Activated T-cell treated with anti-CD3 and anti-CD28 coated beads, Interleukin-2, amount 50 U/mL, for 72 hours (primary cell): Measurements from ENCODE around the gene RIC8B. TPM values are rescaled to one million over a fixed set of nuclear protein-coding genes. Genes with fewer than 3 reads are reported as not detected.
A peak's percentile ranks its signal among the peaks of the same experiment; 100 is the strongest.
"Not testable (repeated sequence)": the region's sequence is repeated elsewhere in the genome, so short reads cannot be mapped to it uniquely, and the experiment has no call there.

Experiments used
- ATAC-seq, 2 donors: fragments of 150-1000 bp; cut with Tn5 transposase; replicated peaks in 1 of 2; 2 replicates each; pipeline ENCODE4 v1.10.0; 2021; ENCODE audit warnings: moderate library complexity in 2 of 2, mild to moderate bottlenecking in 1 of 2
- DNase-seq, 2 donors: peaks; one replicate each; pipeline ENCODE4 v3.0.0; 2021 to 2022; ENCODE audit warnings: mixed read lengths in 1 of 2
- H3K27ac Mint-ChIP-seq: one replicate; pipeline ENCODE4 v1.8.0; 2022; ENCODE audit warnings: mild to moderate bottlenecking, moderate library complexity, mixed read lengths
- H3K27me3 Mint-ChIP-seq: one replicate; pipeline ENCODE4 v1.8.0; 2022; ENCODE audit warnings: low read depth, mixed read lengths
- H3K36me3 Mint-ChIP-seq, 2 donors: one replicate each; pipeline ENCODE4 v1.8.0; 2022; ENCODE audit warnings: mixed read lengths in 2 of 2, mild to moderate bottlenecking in 1 of 2; ENCODE audit not compliant: insufficient read depth in 2 of 2
- H3K4me1 Mint-ChIP-seq: one replicate; pipeline ENCODE4 v1.8.0; 2022; ENCODE audit warnings: low read depth, mixed read lengths
- H3K4me3 Mint-ChIP-seq, 2 donors: one replicate each; pipeline ENCODE4 v1.8.0; 2022; ENCODE audit warnings: mild to moderate bottlenecking in 2 of 2, mixed read lengths in 2 of 2, moderate library complexity in 2 of 2
- H3K9me3 Mint-ChIP-seq, 2 donors: one replicate each; pipeline ENCODE4 v1.8.0; 2022; ENCODE audit warnings: mixed read lengths in 2 of 2
- total RNA-seq, 2 donors: library from RNA; stranded (reverse); gene quantifications; one replicate each; pipeline ENCODE4 v1.2.3, GENCODE V29; 2022

RIC8B gene
- total RNA-seq, result 10 to 100 TPM; 11.8 to 15.2 TPM

GRCh38 chr12:106774005-106774807 lies at the start of gene RIC8B:
Gene RIC8B, plus strand, starts transcription at chr12:106774682. Its CDS starts 64 bp downstream, at chr12:106774746.
- Mint-ChIP-seq H3K27ac (peak within 1 kb of the TSS; percentile 93), H3K9me3 (no peaks in the 10 kb centered on the region), H3K4me1 (peaks cover 27% of the 10 kb centered on the region), H3K36me3 (peaks cover 3 to 8% of the 10 kb centered on the region in 2 donors), H3K4me3 (peak within 1 kb of the TSS; percentile 95 to 99), H3K27me3 (no peaks in the 10 kb centered on the region)
- ATAC-seq (peak; percentile 87 to 88), DNase-seq (peak; percentile 77 to 83)

GRCh38 chr12:106724934-106725333 lies 49.5 kb upstream of the RIC8B start:
- ATAC-seq (no peak), DNase-seq (no peak)
- no peaks in the 10 kb centered on the region for H3K9me3 Mint-ChIP-seq
- H3K4me1 Mint-ChIP-seq, result peaks cover 4% of the 10 kb centered on the region
- H3K4me3 Mint-ChIP-seq, result no peak overlapping the region
- H3K27ac Mint-ChIP-seq, result no peak overlapping the region
- no peaks in the 10 kb centered on the region for H3K36me3 Mint-ChIP-seq
- no peaks in the 10 kb centered on the region for H3K27me3 Mint-ChIP-seq

GRCh38 chr12:106726603-106727202 lies 47.8 kb upstream of the RIC8B start:
- H3K36me3 Mint-ChIP-seq, H3K4me3 Mint-ChIP-seq, H3K9me3 Mint-ChIP-seq, H3K27ac Mint-ChIP-seq, ATAC-seq, H3K4me1 Mint-ChIP-seq, H3K27me3 Mint-ChIP-seq: not testable (repeated sequence)
- peak in 1 of 2 donors; percentile 7 for DNase-seq

GRCh38 chr12:106729611-106730010 lies 44.9 kb upstream of the RIC8B start:
- DNase-seq, result no peak
- no peaks in the 10 kb centered on the region for H3K9me3 Mint-ChIP-seq
- no peak for ATAC-seq
- H3K27me3 Mint-ChIP-seq, result no peaks in the 10 kb centered on the region
- peaks cover 4% of the 10 kb centered on the region for H3K4me1 Mint-ChIP-seq
- no peaks in the 10 kb centered on the region for H3K36me3 Mint-ChIP-seq
- H3K27ac Mint-ChIP-seq, result no peak overlapping the region
- H3K4me3 Mint-ChIP-seq, result no peak overlapping the region

- Mint-ChIP-seq H3K4me1 (no peaks in the 10 kb centered on the region), H3K9me3 (no peaks in the 10 kb centered on the region), H3K27ac (no peak overlapping the region), H3K36me3 (no peaks in the 10 kb centered on the region), H3K4me3 (no peak overlapping the region), H3K27me3 (no peaks in the 10 kb centered on the region)
- DNase-seq (no peak), ATAC-seq (no peak)
Measured at GRCh38 chr12:106732890-106733289, 41.6 kb upstream of the RIC8B start.

GRCh38 chr12:106733660-106734059 lies 40.8 kb upstream of the RIC8B start:
- no peaks in the 10 kb centered on the region for H3K36me3 Mint-ChIP-seq
- ATAC-seq, result no peak
- no peaks in the 10 kb centered on the region for H3K9me3 Mint-ChIP-seq
- DNase-seq, result no peak
- H3K4me1 Mint-ChIP-seq, result no peaks in the 10 kb centered on the region
- no peaks in the 10 kb centered on the region for H3K27me3 Mint-ChIP-seq
- H3K4me3 Mint-ChIP-seq, result no peak overlapping the region
- H3K27ac Mint-ChIP-seq, result no peak overlapping the region

GRCh38 chr12:106736051-106736957 lies 38.2 kb upstream of the RIC8B start:
- no peak for DNase-seq

GRCh38 chr12:106739318-106739717 lies 35.2 kb upstream of the RIC8B start:
- Mint-ChIP-seq H3K27ac (no peak overlapping the region), H3K36me3 (no peaks in the 10 kb centered on the region), H3K27me3 (no peaks in the 10 kb centered on the region), H3K4me1 (no peaks in the 10 kb centered on the region), H3K9me3 (no peaks in the 10 kb centered on the region), H3K4me3 (no peak overlapping the region)
- no peak for ATAC-seq
- no peak for DNase-seq

More at GRCh38 chr12:106736051-106736957, 38.2 kb upstream of the RIC8B start:
- H3K4me3 Mint-ChIP-seq, result no peak overlapping the region
- no peaks in the 10 kb centered on the region for H3K4me1 Mint-ChIP-seq
- H3K9me3 Mint-ChIP-seq, result no peaks in the 10 kb centered on the region
- H3K27ac Mint-ChIP-seq, result no peak overlapping the region
- H3K27me3 Mint-ChIP-seq, result no peaks in the 10 kb centered on the region
- no peaks in the 10 kb centered on the region for H3K36me3 Mint-ChIP-seq
- no peak for ATAC-seq

- no peak overlapping the region for H3K27ac Mint-ChIP-seq
- DNase-seq, result no peak
- no peaks in the 10 kb centered on the region for H3K27me3 Mint-ChIP-seq
- no peak overlapping the region for H3K4me3 Mint-ChIP-seq
- H3K9me3 Mint-ChIP-seq, result no peaks in the 10 kb centered on the region
- no peaks in the 10 kb centered on the region for H3K36me3 Mint-ChIP-seq
- no peaks in the 10 kb centered on the region for H3K4me1 Mint-ChIP-seq
- no peak for ATAC-seq
Measured at GRCh38 chr12:106739815-106740530, 34.5 kb upstream of the RIC8B start.

- ATAC-seq (no peak), DNase-seq (no peak)
- H3K27me3 Mint-ChIP-seq, result no peaks in the 10 kb centered on the region
- no peak overlapping the region for H3K4me3 Mint-ChIP-seq
- H3K9me3 Mint-ChIP-seq, result no peaks in the 10 kb centered on the region
- H3K27ac Mint-ChIP-seq, result no peak overlapping the region
- no peaks in the 10 kb centered on the region for H3K36me3 Mint-ChIP-seq
- H3K4me1 Mint-ChIP-seq, result no peaks in the 10 kb centered on the region
Measured at GRCh38 chr12:106740818-106741217, 33.7 kb upstream of the RIC8B start.

- H3K36me3 Mint-ChIP-seq, result no peaks in the 10 kb centered on the region
- H3K27ac Mint-ChIP-seq, result no peak overlapping the region
- no peaks in the 10 kb centered on the region for H3K4me1 Mint-ChIP-seq
Measured at GRCh38 chr12:106741247-106741646, 33.2 kb upstream of the RIC8B start.

GRCh38 chr12:106743270-106743988 lies 31.1 kb upstream of the RIC8B start:
- Mint-ChIP-seq H3K36me3 (no peaks in the 10 kb centered on the region), H3K4me3 (no peak overlapping the region), H3K9me3 (no peaks in the 10 kb centered on the region)

More at GRCh38 chr12:106741247-106741646, 33.2 kb upstream of the RIC8B start:
- DNase-seq, result no peak
- ATAC-seq, result no peak
- Mint-ChIP-seq H3K27me3 (no peaks in the 10 kb centered on the region), H3K4me3 (no peak overlapping the region), H3K9me3 (no peaks in the 10 kb centered on the region)

More at GRCh38 chr12:106743270-106743988, 31.1 kb upstream of the RIC8B start:
- H3K4me1 Mint-ChIP-seq, result peaks cover 16% of the 10 kb centered on the region
- H3K27me3 Mint-ChIP-seq, result no peaks in the 10 kb centered on the region
- H3K27ac Mint-ChIP-seq, result no peak overlapping the region
- DNase-seq, result no peak
- ATAC-seq, result no peak
